PC-9 (cell line): ENCODE measurements around the gene DSCAML1. TPM values are rescaled to one million over a fixed set of nuclear protein-coding genes. Genes with fewer than 3 reads are reported as not detected.

Experiments
- BruUV-seq: library from RNA; stranded (reverse); fragments of 400-500 nt; replicated peaks from 2 replicates; lab custom pipeline; 2021; lab: Mats Ljungman, UMichigan
- CTCF ChIA-PET: fragments of 300-600 bp; sonication (Branson Sonifier 250); formaldehyde crosslinking; loops from one replicate; lab custom pipeline; 2022; ENCODE audit warnings: antibody characterized with exemption; lab: Charles Lee
- POLR2A ChIA-PET: fragments of 300-600 bp; sonication (Branson Sonifier 250); formaldehyde crosslinking; loops from one replicate; lab custom pipeline; 2022; ENCODE audit warnings: antibody characterized with exemption; ENCODE audit not compliant: unreplicated experiment; lab: Charles Lee
- DNase-seq, 2 experiments: peaks; one replicate each; pipeline versions ENCODE4 v3.0.0 to v3.0.0-alpha.2; 2015 to 2022; ENCODE audit warnings: mixed read lengths in 1 of 2
- H2AFZ ChIP-seq: fragments of 200-600 bp; sonication (generic); 2 replicates; pipeline ENCODE4 v1.8.1; 2017; ENCODE audit warnings: antibody characterized with exemption
- H3F3A ChIP-seq: fragments of 200-600 bp; sonication (generic); 2 replicates; pipeline ENCODE4 v1.8.1; 2017; ENCODE audit warnings: antibody characterized with exemption, mild to moderate bottlenecking, low read depth; ENCODE audit not compliant: insufficient read depth
- H3K27ac ChIP-seq: fragments of 200-600 bp; sonication (generic); 2 replicates; pipeline ENCODE4 v1.6.1; 2016; ENCODE audit warnings: mixed run types
- H3K27me3 ChIP-seq: fragments of 200-600 bp; sonication (generic); 2 replicates; pipeline ENCODE4 v1.6.1; 2016; ENCODE audit warnings: low read depth, mixed run types; ENCODE audit not compliant: insufficient read depth
- H3K36me3 ChIP-seq: fragments of 200-600 bp; sonication (generic); 2 replicates; pipeline ENCODE4 v1.6.1; 2016; ENCODE audit warnings: low read depth, mixed run types
- H3K4me1 ChIP-seq: fragments of 200-600 bp; sonication (generic); replicated peaks from 2 replicates; pipeline ENCODE4 v1.6.1; 2016; ENCODE audit warnings: mixed run types; ENCODE audit not compliant: insufficient read depth
- H3K4me2 ChIP-seq: fragments of 200-600 bp; sonication (generic); 2 replicates; pipeline ENCODE4 v1.6.1; 2017; ENCODE audit warnings: mixed run types
- H3K4me3 ChIP-seq: fragments of 200-600 bp; sonication (generic); 2 replicates; pipeline ENCODE4 v1.6.1; 2016; ENCODE audit warnings: mixed run types
- H3K79me2 ChIP-seq: fragments of 200-600 bp; sonication (generic); 2 replicates; pipeline ENCODE4 v1.6.1; 2017; ENCODE audit warnings: low read depth, mixed run types
- H3K9me2 ChIP-seq: fragments of 200-600 bp; sonication (generic); 2 replicates; pipeline ENCODE4 v1.8.1; 2017; ENCODE audit warnings: mild to moderate bottlenecking; ENCODE audit not compliant: insufficient read depth
- H3K9me3 ChIP-seq: fragments of 200-600 bp; sonication (generic); 2 replicates; pipeline ENCODE4 v1.8.1; 2016; ENCODE audit warnings: low read depth; ENCODE audit not compliant: insufficient read depth
- H4K20me1 ChIP-seq: fragments of 200-600 bp; sonication (generic); 2 replicates; pipeline ENCODE4 v1.8.1; 2017; ENCODE audit not compliant: insufficient read depth
- CTCF ChIP-seq: fragments of 200-600 bp; sonication (generic); conservative IDR thresholded peaks from 2 replicates; pipeline ENCODE4 v1.6.1; 2017; ENCODE audit warnings: mixed run types, antibody characterized with exemption, mild to moderate bottlenecking, moderate library complexity
- EZH2 ChIP-seq: fragments of 200-600 bp; sonication (generic); IDR thresholded peaks from 2 replicates; pipeline ENCODE4 v1.8.0; 2017; ENCODE audit warnings: antibody characterized with exemption, low read depth
- intact Hi-C: fragments of 100-400 bp; cut with micrococcal nuclease; formaldehyde crosslinking; loops from one replicate; pipeline ENCODE4 v1.10.0; 2022; ENCODE audit not compliant: unreplicated experiment
- total RNA-seq: library from RNA; stranded (reverse); gene quantifications from 2 replicates; pipeline ENCODE4 v1.2.3, GENCODE V29; 2021

Gene DSCAML1
- total RNA-seq, 1 experiment from 2014 or later = not detected

- Histone ChIP-seq H4K20me1 (no peaks in the 10 kb centered on the region; the same call in 1 of the 2 replicates), H3K9me2 (no peaks in the 10 kb centered on the region), H3K79me2 (no peaks in the 10 kb centered on the region), H3K36me3 (no peaks in the 10 kb centered on the region), H2AFZ (no peak overlapping the region), H3K27ac (no peak overlapping the region), H3F3A (no peaks in the 10 kb centered on the region), H3K4me3 (no peak overlapping the region), H3K4me1 (no peaks in the 10 kb centered on the region), H3K9me3 (no peaks in the 10 kb centered on the region), H3K4me2 (no peak overlapping the region), H3K27me3 (peaks cover 95% of the 10 kb centered on the region)
- CTCF ChIA-PET = no interaction called here
- BruUV-seq = no TSS peak
- POLR2A ChIA-PET = no interaction called here
- TF ChIP-seq EZH2 (no peak; the same call in 1 of the 2 replicates), CTCF (no peak)
- intact Hi-C loops = no loop called here
- DNase-seq = no peak
Observed at GRCh38 chr11:117627259-117627658, 169.8 kb downstream of the DSCAML1 start.

GRCh38 chr11:117626576-117626975, 170.4 kb downstream of the DSCAML1 start:
- BruUV-seq = no TSS peak
- Histone ChIP-seq H3K27me3 (peaks cover 88% of the 10 kb centered on the region), H3K36me3 (no peaks in the 10 kb centered on the region), H3F3A (no peaks in the 10 kb centered on the region), H3K79me2 (no peaks in the 10 kb centered on the region), H3K4me3 (no peak overlapping the region), H4K20me1 (no peaks in the 10 kb centered on the region), H3K4me2 (no peak overlapping the region), H2AFZ (no peak overlapping the region), H3K9me3 (peaks cover 2% of the 10 kb centered on the region), H3K27ac (no peak overlapping the region), H3K9me2 (no peaks in the 10 kb centered on the region), H3K4me1 (no peaks in the 10 kb centered on the region)
- ChIA-PET POLR2A (no interaction called here), CTCF (no interaction called here)
- no peak for DNase-seq
- intact Hi-C loops = no loop called here
- TF ChIP-seq CTCF (no peak), EZH2 (no peak)

- BruUV-seq = no TSS peak
- H4K20me1 ChIP-seq = no peaks in the 10 kb centered on the region
- H3K4me1 ChIP-seq = no peaks in the 10 kb centered on the region
- peaks cover 7% of the 10 kb centered on the region for H3K9me3 ChIP-seq
- H3F3A ChIP-seq = no peaks in the 10 kb centered on the region
- intact Hi-C loops = no loop called here
- H3K36me3 ChIP-seq = no peaks in the 10 kb centered on the region
- TF ChIP-seq EZH2 (no peak), CTCF (no peak)
- no peak for DNase-seq
- POLR2A ChIA-PET = no interaction called here
- CTCF ChIA-PET = no interaction called here
- H3K4me3 ChIP-seq = no peak overlapping the region
- H3K79me2 ChIP-seq = no peaks in the 10 kb centered on the region
- no peak overlapping the region for H2AFZ ChIP-seq
- H3K27ac ChIP-seq = no peak overlapping the region
- H3K27me3 ChIP-seq = peaks cover 77% of the 10 kb centered on the region
- H3K9me2 ChIP-seq = no peaks in the 10 kb centered on the region
- no peak overlapping the region for H3K4me2 ChIP-seq
Observed at GRCh38 chr11:117625237-117625636, 171.8 kb downstream of the DSCAML1 start.
